NCI-H526 treated with DMSO at 0.1 percent for 48 hours (cell line): ENCODE measurements around the gene TRIM73.
"Not testable (repeated sequence)": the region's sequence is repeated elsewhere in the genome, so short reads cannot be mapped to it uniquely, and the experiment has no call there.

Source experiments
- DNase-seq: peaks from one replicate; lab custom pipeline; 2025; lab: John Stamatoyannopoulos, UW

Gene TRIM73

DNA sequence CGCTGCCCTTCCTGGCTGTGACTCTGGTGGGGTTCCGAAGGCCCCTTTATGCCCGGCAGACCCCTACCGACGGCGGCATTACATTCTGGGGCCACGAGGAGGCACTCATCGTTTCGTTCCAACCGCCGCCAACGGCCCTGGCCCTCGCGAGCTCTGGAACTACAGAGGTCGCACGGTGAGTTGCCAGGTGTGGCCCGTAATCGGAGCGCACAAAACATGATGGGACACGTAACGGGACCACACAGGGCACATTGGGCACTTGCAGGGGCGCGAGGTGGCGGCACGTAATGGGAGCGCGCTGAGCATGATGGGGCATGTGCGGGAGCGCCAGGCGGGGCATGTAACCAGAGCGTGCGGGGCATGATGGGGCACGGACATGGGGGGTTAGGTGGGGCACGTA is at the start of gene TRIM73:
Gene TRIM73, plus strand, starts transcription at position 301 of the 400 bp plus-strand sequence. CDS start 3,305 bp downstream, outside the sequence.
- not testable (repeated sequence) for DNase-seq

DNA sequence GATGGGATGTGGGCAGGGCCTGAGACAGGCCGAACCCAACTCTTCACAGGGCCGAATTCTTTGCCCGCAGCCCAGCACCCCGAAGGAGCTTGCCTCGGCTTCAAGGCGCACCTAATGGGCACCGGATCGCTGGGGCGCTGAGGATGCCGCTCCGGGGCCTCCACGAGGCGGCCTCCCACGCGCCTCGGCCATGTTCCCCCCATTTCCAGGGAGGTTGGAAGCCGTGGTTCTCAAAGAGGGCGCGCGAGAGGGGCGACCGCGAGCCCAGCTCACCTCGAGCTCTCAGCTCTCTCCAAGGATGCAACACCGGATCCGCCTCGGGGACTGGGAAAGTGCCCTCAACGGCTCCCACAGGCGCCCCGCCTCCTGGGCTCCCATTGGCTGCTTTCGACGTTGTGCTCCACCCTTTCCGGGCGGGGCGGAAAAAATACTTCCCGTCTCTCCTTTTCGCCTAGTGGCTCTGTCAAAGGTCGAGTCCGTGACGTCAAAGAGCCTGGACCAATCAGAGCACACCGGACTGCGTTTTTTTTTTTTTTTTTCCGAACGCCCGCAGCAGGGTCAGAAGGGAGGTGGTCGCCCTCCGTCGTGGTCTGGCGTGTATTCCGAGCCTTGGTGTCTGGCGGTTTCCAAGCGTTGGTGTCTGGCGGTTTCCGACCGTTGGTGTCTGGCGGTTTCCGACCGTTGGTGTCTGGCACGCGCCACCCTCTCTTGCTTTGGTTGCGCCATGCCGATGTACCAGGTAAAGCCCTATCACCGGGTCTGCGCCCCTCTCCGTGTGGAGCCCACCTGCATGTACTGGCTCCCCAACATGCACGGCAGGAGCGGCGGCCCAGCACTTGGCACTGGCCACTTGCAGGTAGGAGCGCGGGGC is 36.5 kb upstream of the TRIM73 start:
- DNase-seq, result not testable (repeated sequence)

DNA sequence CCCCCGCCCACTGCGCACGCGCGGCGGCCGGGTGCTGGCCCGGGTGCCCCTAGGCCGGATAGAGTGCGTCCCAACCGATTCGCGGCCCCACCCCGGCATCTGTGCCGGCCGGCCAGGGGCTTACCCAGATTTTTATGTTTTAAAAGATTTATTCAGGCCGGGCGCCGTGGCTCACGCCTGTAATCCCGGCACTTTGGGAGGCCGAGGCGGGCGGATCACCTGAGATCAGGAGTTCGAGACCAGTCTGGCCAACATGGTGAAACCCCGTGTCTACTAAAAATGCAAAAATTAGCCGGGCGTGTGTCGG is 35.9 kb upstream of the TRIM73 start:
- DNase-seq, result not testable (repeated sequence)

DNA sequence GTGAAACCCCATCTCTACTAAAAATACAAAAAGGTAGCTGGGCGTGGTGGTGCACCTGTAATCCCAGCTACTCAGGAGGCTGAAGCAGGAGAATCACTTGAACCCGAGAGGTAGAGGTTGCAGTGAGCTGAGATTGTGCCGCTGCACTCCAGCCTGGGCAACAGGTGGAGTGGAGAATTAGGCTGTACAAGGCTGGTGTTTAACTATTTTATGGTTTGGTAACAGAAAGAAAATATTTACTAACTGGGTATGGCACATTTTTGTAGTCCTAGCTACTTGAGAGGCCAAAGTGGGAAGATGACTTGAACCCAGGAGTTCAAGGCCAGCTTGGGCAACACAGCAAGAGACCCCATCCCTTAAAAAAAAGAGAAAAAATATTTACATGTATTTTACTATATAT is 31.4 kb upstream of the TRIM73 start:
- DNase-seq, result not testable (repeated sequence)

DNA sequence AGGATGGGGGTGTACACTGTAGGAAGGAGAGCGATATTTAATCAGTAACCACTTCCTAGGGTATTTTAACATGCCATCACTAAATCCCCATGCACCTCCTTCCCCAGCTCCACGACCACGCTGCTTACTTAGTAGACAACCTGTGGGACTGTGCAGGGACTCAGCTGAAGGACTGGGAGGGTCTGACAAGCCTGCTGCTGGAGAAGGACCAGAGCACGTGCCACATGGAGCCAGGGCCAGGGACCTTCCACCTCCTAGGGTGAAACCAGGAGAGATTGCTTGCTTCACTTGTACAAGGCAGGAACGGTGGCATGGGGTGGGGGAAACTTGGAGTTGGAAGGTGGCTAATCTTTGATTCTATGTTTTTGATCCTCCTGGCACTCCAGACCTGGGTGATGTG is 28.8 kb upstream of the TRIM73 start:
- not testable (repeated sequence) for DNase-seq

DNA sequence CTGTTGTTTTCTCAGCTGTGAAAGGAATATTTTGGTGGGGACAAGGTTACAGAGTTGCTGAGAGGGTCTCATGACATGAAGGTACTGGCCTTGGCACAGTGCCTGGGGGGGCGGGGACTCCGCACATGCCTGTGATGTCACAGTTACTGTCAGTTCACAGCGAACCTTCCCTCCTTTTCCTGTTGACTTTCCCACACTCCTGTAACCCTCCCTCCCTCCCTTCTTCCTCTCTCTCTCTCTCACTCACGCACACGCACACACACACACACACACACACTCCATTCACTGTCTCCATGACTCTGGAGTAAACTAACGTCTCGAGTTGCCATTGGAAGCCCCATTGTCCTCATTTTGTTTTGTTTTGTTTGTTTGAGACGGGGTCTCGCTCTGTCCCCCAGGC is 28.1 kb upstream of the TRIM73 start:
- DNase-seq, result not testable (repeated sequence)

DNA sequence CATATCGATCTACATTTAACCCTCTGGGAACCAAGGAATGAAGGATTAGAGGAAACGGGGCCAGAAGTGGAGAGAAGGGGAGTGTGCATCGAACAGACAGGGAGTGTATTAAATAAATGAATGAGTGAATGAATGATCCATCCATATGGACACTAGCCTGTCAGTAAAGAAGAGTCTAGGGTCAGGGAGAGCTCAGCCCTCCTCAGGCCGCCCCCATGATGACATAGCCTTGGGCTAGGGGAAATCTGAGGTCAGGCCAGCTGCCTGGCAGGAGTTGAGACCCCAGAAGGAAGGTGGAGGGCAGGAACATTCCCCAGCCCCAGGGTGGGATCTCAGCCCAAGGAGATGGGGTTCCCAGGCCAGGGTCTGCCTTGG is 21.3 kb upstream of the TRIM73 start:
- not testable (repeated sequence) for DNase-seq

DNA sequence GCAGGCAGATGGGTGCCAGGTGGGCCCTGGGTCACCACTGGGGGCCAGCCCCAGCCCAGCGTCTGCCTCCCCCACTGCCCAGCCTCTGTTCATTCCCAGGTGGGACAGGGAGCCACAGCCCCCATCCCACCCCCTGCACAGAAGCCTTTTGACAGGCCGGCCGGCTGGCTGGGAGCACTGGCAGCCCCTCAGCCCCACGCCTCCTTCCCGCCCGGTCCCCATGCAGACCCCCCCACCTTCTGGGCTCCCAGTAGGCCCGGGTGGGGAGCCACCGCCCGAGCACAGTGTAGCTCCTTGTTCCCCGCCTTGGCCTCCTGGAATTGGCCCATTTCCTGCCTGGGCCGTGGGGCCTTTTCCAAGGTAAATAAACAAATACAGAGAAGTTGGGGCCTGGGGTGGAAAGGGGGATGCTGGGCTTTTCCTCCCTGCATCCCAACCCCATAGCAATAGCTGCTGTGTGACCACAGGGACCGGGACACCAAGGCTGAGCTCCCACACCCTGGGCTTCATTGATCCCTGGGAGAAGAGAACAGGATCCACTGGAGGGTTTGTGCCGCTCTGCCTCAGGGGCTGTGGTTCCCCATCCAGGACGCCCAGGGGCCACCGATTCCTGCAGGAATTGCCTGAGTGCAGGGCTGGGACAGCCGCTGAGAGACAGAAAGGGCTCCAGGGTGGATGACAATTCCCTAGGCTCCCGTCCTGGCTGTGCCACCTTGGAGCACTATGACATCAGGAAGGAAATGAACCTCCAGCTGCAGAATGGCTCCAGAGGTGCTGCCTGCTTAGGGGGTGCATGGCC is 20.7 kb upstream of the TRIM73 start:
- DNase-seq, result not testable (repeated sequence)

DNA sequence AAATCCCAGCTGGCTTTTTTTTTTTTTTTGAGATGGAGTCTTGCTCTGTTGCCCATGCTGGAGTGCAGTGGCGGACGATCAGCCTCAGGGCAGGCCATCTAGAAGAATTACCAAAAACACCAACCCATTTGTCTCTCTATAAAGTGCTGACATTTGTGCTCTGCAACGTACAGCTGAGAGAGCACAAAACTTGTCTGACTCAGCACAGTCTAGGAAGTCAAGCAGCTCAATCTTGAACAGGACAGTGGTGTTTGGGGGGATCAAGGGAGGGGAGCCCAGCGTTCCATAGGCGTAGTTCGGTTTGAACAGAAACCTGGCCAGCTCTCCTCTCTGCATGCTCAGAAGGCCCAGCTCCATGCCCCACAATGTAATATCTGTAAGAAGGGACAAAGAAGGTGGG is 2.2 kb upstream of the TRIM73 start:
- DNase-seq, result not testable (repeated sequence)

DNA sequence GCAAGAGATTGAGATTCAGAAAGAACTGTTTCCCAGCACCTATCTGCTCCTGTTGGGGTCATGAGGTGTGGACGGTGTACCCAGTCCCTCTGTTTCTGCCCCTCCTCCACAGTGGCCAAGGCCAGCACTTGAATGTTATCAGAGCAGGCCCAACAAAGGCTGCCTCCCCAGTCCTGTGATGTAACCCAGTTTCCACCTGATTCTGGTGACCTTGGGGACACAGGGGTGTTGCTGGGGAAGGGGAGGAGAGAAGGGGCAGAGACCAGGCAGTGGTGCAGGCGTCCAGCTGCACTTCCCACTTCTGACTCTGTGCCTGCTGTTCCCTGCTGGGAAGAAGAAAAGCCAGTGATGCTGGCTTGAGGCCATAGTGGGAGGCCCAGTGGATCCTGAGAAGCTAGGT is 2.4 kb downstream of the TRIM73 start:
- not testable (repeated sequence) for DNase-seq

DNA sequence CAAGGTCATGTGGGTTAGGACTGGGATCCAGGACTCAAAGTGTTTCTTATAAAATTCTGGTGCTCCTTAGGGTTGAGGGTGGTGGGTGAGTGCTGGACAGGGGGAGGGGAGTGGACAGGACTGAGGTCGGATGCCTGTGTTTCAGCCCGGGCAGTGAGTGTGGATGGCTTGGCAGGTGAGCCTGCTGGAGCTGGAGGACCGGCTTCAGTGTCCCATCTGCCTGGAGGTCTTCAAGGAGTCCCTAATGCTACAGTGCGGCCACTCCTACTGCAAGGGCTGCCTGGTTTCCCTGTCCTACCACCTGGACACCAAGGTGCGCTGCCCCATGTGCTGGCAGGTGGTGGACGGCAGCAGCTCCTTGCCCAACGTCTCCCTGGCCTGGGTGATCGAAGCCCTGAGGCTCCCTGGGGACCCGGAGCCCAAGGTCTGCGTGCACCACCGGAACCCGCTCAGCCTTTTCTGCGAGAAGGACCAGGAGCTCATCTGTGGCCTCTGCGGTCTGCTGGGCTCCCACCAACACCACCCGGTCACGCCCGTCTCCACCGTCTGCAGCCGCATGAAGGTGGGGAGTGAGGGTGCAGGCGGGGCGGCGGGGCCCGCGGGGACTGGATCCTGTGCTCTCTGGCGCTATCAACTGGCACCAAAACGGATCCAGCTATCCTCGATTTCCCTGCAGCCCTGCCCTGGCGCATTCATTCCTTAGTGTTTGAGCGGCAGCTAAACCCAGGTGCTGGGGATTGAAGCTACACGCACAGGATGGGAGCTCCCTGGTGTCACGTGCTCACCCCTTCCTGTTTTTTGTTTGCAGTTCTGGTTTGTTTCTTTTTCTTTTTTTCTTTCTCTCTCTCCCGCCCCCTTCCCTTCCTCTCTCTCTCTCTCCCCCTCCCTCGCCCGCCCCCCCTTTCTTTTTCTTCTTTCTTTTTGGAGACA is 3.6 kb downstream of the TRIM73 start:
- DNase-seq, result not testable (repeated sequence)

DNA sequence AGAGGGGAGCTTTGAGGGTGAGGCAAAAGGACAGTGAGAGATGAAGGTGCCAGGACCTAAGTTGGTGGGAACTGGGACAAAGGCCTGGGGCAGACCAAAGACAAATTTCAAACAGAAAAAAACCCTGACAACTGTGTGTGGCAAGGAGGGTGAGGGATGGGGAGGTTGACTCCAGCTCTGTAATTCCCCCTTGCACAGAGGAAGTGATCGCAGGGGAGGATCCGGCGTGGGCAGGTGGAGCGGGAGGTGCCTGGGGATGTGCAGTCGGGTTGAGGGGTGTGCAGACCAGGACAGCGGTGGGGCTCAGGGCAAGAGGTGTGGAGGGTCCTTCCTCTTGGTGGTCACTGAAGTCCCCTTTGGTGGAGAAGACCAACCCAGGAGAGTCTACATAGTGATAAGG is 5.1 kb downstream of the TRIM73 start:
- DNase-seq, result not testable (repeated sequence)

DNA sequence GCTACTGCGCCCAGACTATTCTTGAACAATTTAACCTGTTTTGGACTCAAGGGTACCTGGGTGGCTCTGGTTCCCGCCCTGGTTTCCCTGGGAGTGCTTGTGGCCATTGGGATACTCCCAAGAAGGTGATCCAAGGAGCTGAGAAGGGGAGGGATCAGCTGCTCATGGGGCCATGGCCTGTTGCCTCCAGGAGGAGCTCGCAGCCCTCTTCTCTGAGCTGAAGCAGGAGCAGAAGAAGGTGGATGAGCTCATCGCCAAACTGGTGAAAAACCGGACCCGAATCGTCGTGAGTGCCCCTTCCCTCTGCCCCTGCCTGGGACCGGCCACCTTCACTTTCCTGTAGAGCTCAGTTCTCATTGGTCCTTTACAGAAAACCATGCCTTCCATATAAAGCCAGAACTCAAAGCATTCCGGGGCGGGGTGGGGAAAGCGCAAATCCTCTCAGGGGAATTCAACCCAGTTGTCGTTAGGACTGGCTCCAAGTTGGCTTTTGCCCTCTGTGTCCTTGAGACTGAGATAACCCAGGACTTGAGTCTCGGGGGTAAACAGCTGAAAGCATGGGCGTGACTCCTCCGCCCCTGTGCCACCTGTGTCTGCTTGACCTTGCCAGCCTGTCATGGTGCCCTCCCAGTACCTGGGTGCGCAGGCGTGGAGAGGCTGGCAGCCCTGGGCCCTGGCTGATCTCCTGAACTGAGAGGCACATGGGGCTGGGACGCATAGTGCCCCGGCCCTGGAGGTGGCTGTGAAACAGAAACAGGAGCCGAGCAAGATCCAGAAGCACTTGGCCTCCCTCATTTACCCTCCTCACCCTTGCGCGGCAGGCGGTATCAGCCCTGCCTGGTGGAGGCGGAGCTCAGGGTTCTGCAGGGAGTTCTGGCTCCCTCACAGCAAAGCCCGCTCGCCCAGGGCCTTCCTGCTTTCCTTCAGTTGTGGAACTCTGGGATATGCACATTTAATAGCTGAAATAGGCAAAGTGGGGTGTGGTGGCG is 8.3 kb downstream of the TRIM73 start:
- not testable (repeated sequence) for DNase-seq

DNA sequence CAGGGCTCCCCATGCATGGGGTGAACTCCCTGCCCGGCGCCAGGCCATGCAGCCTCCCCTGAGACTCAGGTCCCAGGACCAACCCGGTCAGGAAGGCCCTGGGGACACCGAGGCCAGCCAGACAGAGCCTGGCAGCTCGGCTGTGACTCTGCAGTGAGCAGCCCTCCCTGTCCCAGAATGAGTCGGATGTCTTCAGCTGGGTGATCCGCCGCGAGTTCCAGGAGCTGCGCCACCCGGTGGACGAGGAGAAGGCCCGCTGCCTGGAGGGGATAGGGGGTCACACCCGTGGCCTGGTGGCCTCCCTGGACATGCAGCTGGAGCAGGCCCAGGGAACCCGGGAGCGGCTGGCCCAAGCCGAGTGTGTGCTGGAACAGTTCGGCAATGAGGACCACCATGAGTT is 9.2 kb downstream of the TRIM73 start:
- not testable (repeated sequence) for DNase-seq

DNA sequence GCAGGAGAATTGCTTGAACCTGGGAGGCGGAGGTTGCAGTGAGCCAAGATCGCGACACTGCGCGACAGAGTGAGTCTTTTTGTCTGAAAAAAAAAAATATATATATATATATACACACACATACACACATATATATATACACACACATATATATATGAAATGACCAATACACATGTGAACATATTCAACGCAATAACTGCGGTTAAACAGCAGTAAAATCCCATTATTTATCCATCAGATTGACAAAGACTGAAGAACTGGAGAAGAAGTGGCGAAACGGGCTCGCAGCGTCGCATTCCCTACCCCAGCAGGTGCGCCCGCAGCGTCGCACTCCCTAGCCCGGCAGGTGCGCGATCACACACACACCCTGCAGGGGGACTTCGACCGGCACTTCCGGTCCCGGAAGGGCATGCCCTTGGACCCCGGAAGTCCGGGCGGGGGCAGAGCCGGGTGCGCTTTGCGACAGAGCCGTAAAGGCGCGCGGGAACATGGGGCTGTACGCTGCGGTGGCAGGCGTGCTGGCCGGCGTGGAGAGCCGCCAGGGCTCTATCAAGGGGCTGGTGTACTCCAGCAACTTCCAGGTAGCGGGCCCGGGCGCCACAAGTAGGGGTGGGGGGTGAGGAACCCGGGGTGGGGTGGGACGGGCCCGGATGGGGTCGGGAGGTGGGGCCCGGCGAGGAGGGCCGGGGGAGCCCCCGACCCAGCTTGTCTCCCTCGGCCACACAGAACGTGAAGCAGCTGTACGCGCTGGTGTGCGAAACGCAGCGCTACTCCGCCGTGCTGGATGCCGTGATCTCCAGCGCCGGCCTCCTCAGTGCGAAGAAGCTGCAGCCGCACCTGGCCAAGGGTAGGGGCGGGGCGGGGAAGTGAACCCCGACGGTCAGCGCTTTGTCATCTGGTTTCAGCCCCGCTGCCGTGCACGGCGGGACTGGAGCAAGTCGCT is 14.7 kb downstream of the TRIM73 start:
- DNase-seq, result not testable (repeated sequence)

DNA sequence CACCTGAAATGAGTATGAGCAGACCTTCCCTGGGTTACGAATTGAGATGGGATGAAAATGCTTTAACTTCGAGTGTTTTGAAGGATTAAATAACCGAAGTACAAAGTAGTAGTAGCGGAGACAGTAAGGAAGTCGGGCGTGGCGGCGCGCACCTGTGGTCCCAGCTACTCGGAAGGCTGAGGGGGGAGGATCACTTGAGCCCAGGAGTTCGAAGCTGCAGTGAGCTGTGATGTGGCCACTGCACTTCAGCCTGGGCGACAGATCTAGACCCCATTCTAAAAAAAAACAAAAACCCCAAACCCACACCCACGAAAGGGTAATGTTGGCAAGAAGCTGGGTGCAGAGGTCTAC is 15.4 kb downstream of the TRIM73 start:
- not testable (repeated sequence) for DNase-seq

DNA sequence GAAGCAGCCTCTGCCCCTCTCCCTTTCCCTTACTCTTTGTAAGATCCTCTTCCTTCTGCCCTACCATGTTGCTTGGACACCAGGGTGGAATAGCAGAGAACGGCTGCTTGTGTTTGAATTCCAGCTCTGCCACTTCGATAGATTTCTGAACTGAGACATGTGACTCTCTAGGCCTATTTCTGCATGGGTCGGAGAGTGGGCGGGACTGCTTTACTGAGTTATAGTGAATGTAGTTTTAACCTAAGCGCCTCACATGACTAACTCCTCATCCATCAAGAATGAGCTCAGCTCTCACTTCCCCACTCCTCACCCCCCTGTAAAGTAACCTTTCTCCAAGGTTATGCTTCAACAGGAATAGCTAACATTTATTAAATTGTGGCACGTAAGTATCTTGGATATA is 18.8 kb downstream of the TRIM73 start:
- not testable (repeated sequence) for DNase-seq

DNA sequence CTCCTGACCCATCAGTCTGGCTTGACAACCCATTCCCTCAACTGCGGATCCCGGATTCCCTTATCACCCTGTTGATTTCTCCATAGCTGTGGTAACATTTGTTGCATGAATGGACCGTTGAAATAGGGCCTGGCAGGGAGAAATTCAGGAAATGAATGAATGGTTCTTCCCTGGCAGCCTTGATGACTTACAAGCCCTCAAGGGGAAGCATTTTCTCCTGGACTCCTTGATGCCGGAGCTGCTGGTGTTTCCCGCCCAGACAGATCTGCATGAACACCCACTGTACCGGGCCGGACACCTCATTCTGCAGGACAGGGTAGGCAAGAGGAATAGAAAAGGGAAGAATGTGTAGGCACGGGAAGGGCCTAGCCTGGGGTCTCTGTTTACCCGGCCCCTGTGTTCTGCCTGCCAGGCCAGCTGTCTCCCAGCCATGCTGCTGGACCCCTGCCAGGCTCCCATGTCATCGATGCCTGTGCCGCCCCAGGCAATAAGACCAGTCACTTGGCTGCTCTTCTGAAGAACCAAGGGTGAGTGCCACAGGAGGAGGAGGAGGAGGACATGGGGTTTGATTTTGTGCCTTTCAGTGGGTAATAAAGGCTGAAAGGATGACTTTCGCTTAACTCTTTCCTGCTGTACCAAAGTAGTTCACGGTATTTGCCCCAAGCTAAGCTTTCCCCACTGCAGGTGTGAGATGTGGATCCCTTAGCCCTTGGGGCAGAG is 19.4 kb downstream of the TRIM73 start:
- DNase-seq, result not testable (repeated sequence)

DNA sequence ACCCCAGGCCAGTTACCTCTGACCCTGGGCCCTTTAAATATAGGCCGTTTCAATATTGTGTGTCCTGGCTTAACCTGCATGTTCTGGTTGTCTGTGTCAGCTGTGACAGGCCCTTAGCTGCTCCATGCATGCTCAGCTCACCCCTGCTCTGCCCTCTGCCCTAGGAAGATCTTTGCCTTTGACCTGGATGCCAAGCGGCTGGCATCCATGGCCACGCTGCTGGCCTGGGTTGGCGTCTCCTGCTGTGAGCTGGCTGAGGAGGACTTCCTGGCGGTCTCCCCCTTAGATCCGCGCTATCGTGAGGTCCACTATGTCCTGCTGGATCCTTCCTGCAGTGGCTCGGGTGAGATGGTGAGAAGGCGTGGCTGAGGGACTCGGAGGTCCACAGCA is 20.0 kb downstream of the TRIM73 start:
- DNase-seq, result not testable (repeated sequence)
